Stimulated activated CD8-positive, alpha-beta memory T cell treated with anti-CD3 and anti-CD28 coated beads, Interleukin-12 subunit alpha, Interleukin-12 subunit beta, amount 100 ng/mL, for 24 hours (primary cell): ENCODE data around the gene DNAJC30.

ENCODE experiments used
- DNase-seq: peaks from one replicate; pipeline ENCODE4 v3.0.0-alpha.2; 2020; ENCODE audit errors: extremely low read depth

Gene DNAJC30

GRCh38 chr7:73707045-73707631, 23.9 kb upstream of the DNAJC30 start:
- no peak for DNase-seq

DNA sequence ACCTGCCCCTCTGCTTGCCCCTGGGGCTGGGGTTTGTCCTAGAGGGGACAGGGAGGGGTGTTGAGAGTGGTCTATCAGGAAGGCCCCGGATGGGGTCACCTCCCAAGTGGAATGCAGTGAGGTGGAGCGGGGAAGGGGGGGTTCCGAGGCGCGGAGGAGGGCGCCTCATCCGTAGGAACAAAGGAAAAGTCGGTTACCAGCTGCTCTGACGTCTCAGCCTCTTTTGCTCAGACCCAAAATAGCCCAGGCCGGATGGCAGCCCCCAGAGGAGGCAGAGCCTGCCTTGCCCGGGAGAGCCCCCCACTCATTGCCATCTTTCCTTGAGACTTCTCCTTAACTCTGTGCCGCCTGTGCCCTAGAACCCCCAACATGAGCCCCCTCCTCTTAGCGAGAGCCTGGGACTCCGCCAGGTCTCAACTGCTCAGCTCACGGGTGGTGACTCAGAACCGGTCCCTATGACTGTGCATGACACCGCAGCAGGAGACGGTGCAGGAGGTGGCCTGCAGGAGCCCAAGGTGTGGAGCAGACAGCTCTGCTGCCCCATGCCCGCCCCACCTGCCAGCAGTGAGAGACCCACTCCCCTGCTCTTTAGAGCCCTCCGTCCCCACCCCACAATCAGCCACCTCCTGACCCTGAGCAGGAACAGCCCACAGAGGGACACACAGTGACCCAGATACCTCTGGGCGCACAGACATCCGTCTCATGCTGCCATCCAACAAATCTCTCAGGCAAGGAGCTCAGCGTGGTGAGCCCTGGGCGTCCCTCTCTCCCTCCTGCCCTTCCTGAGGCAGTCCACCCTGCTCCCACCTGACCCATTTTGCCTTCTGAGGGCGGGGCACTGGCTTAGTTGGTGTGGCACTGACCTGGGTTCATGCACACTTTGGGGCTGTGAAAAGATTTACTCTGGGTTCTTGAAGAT, 23.1 kb upstream of the DNAJC30 start:
- no peak for DNase-seq

DNA sequence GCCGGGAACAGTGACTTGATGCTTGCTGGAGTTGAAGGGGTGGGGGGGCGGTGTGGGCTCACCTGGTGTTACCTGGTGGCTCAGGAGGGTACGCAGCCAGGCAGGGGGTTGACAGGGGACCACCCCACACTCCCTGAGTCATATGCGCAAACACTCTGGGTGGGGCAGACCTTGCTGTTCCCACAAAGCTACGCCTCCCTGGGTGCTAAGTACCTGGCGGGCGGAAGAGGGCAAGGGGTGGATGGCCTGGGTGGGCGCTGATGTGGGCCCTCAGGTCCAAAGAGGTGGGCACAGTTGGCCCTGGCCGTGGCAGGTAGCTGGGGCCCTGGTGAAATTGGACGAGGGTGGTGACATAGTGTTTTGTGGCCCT, 22.3 kb upstream of the DNAJC30 start:
- no peak for DNase-seq

GRCh38 chr7:73704640-73705550, 21.6 kb upstream of the DNAJC30 start:
- DNase-seq, result no peak

DNA sequence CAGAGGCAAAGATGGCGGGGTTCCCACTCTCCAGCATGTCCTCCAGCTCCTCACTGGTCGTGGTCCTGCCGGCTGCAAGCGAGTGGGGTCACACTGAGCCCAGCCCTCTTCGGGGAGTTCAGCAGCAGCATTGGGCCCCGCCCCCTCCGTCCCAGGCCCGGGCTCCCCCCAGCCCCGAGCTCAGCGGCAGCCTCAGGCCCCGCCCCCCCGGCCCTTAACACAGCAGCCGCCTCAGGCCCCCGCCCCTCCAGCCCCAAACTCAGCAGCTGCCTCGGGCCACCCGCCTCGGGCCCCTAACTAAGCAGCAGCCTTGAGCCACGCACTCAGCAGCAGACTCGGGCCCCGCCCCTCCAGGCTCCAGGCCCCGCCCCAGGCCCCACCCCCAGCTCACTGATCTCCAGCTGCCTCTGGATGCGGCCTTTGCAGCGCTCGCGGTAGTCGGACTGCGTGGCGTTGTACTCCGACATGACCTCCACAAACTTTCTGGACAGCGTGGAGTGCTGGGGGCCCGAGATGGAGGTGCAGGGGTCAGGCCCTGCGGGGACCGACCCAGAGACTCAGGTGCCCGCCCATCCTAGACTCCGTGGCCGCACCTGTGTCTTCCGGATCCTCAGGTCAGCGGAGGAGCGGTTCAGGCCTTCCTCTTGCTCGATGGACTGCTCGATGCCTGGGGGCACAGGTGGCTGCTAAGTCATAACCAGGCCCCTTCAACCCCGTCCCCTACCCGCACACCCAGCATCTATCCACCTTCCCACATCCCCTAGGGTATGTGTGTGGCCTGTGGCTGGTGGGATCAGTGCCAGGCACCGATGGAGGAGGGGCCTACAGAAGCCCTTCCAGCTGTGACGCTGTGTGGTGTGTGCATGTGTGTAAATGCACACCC, 20.7 kb upstream of the DNAJC30 start:
- DNase-seq, result no peak

DNA sequence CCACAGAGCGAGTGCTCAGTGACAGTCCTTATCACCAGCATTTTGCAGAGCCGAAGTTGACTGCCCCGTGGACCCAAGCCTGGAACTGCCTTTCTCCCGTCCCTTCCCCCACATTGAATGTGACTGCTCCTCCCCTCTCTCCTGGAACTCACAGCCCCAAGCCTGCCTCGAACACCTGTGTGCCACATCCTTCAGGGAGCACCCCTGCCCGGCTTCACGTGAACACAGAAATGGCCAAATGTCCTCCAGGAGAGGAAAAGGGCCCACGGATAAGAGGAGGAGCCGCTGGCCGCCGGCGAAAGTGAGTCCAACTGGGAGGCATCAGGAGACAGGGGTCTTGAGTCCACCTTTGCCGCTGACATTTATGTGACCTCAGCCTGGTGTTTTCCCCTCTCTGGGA, 20.0 kb upstream of the DNAJC30 start:
- DNase-seq, result no peak

DNA sequence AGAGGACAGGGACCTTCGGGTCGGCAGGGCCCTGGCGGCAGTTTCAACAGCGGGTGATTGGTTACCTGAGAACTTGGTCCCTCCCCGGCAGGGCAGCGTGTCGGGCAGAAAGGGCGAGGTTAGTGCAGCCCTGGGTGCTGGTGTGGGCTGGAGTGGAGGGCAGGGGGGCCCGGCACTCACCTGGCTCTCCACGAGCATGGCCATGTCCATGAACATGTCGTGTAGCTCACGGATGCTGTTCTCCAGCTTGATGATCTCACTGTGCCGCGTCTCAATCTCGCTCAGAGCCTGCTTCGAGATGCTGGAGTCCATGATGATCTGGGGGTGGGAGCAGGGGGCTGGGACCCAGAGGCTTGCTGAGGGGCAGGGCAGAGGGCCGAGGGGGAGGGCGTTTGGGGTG, 19.4 kb upstream of the DNAJC30 start:
- DNase-seq, result no peak

GRCh38 chr7:73702226-73702625, 19.0 kb upstream of the DNAJC30 start:
- DNase-seq, result no peak

DNA sequence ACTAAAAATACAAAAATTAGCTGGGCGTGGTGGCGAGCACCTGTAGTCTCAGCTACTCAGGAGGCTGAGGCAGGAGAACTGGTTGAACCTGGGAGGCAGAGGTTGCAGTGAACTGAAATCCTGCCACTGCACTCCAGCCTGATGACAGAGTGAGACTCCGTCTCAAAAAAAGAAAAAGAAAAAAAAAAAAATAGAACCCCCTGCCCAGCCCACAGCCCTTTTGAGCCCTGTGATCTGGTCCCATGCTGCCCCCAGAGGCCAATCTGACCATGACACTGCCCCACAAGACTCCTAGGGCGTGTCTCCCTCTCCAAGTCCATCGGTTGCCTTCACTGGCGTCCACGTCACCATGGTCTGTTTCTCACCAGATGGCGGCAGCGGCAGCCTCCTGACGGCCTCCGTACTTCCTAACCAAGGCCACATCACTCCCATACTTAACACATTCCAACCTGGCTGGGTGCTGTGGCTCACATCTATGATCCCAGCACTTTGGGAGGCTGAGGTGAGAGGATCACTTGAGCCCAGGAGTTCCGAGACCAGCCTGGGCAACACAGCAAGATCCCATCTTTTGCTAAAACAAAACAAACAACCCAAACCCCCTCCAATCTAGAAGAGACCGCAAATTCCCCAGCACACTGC, 18.2 kb upstream of the DNAJC30 start:
- DNase-seq, result no peak

DNA sequence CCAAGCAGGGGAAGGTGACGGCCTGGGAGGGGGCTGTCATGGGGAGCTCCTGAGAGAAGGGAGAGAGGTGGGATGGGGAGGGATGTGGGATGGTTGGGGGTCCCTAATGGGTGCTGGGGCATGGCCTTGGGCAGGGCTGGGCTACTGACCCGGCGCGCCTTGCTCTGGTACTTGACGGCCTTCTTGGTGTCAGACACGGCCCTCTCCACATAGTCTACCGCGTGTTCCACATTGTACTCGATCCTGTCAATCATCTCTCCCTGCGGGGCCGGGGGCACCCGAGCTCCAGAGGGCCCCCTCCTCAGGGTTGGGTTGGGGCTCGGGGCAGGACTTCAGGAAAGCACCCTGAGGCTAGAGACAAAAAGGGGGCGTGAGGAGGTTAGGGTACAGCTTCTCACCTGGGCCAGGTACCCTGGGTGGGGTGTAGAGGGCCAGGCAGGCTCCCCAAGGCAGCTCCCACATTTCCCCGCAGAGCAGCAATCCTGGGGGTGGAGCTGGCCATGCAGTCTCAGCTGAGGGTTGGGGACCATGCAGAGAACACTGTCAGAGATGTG, 17.4 kb upstream of the DNAJC30 start:
- no peak for DNase-seq

DNA sequence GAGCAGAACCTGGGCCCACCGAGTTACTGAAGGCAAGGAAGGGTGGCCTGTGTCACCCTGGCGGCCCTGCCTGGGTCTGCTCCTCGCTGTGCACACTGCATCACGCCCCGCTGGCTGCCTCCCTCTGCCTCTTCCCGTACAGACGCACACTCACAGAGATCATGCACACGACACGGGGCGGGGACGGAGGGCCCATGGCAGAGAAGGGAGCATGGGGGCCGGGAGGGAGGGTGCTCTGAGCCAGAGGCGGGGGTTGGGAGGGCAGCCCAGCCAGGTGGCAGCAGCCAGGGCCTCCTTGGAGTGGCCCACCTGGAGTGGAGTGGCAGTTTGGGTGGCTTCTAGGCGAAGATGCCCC, 16.8 kb upstream of the DNAJC30 start:
- DNase-seq, result no peak

- DNase-seq, result no peak
Observed at GRCh38 chr7:73699370-73700068, 16.3 kb upstream of the DNAJC30 start.

DNA sequence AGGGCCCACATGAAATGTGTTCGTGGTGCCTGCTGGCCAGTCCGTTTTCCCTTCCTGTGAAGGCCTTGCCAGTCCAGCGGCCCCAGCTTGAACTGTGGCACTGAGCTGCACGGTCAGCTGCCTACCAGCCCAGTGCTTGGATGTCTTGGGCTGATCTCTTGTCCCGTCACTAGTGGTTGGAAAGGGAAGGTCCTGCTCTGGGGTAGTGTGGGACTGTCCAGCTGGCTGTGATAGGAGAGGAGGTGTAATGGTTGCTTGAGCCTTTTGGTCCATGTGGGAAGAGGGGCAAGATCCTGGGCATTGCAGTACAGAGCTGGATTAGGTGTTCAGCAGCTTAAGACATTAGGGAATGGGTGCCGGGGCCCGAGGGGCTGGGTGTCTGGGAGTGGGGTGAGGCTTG, 15.2 kb upstream of the DNAJC30 start:
- DNase-seq, result no peak

- no peak for DNase-seq
Observed at GRCh38 chr7:73696372-73696771, 13.1 kb upstream of the DNAJC30 start.

- DNase-seq, result no peak
Observed at GRCh38 chr7:73690646-73691045, 7.4 kb upstream of the DNAJC30 start.

GRCh38 chr7:73688288-73688687, 5.0 kb upstream of the DNAJC30 start:
- no peak for DNase-seq

GRCh38 chr7:73685311-73685710, 2.1 kb upstream of the DNAJC30 start:
- no peak for DNase-seq

- DNase-seq, result no peak
Observed at GRCh38 chr7:73683788-73684693, 788 bp upstream of the DNAJC30 start.

DNA sequence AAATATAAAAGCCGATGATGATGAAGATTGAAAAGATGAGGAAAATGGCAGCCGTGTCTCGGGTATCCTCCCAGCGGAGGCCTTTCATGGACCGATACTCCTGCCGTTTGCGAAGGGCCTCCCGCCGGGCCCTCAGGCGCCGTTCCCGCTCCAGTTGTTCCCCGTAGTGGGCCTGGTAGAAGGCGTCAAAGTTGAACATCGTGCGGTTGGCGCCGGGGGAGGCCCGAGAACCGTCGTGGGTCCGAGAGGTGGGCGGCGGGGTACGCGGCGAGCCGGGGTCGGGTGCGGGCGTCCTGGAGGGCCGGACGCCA, 553 bp downstream of the DNAJC30 start:
- no peak for DNase-seq
